ENCODE data around the gene MRC2. TPM values are rescaled to one million over a fixed set of nuclear protein-coding genes. Genes with fewer than 3 reads are reported as not detected.
A peak's percentile ranks its signal among the peaks of the same experiment; 100 is the strongest.
"Not testable (repeated sequence)": the region's sequence is repeated elsewhere in the genome, so short reads cannot be mapped to it uniquely, and the experiment has no call there.

Gene MRC2, protein sequence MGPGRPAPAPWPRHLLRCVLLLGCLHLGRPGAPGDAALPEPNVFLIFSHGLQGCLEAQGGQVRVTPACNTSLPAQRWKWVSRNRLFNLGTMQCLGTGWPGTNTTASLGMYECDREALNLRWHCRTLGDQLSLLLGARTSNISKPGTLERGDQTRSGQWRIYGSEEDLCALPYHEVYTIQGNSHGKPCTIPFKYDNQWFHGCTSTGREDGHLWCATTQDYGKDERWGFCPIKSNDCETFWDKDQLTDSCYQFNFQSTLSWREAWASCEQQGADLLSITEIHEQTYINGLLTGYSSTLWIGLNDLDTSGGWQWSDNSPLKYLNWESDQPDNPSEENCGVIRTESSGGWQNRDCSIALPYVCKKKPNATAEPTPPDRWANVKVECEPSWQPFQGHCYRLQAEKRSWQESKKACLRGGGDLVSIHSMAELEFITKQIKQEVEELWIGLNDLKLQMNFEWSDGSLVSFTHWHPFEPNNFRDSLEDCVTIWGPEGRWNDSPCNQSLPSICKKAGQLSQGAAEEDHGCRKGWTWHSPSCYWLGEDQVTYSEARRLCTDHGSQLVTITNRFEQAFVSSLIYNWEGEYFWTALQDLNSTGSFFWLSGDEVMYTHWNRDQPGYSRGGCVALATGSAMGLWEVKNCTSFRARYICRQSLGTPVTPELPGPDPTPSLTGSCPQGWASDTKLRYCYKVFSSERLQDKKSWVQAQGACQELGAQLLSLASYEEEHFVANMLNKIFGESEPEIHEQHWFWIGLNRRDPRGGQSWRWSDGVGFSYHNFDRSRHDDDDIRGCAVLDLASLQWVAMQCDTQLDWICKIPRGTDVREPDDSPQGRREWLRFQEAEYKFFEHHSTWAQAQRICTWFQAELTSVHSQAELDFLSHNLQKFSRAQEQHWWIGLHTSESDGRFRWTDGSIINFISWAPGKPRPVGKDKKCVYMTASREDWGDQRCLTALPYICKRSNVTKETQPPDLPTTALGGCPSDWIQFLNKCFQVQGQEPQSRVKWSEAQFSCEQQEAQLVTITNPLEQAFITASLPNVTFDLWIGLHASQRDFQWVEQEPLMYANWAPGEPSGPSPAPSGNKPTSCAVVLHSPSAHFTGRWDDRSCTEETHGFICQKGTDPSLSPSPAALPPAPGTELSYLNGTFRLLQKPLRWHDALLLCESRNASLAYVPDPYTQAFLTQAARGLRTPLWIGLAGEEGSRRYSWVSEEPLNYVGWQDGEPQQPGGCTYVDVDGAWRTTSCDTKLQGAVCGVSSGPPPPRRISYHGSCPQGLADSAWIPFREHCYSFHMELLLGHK (N-terminal part only)
- total RNA-seq: 40.0 TPM

- DNase-seq (ENCODE audit: low spot score): peak; percentile 73
These were observed at the start of gene MRC2 for GRCh38 chr17:62627219-62627903. Gene MRC2, plus strand, starts transcription at chr17:62627670. Its CDS starts 133 bp downstream, at chr17:62627803.

DNA sequence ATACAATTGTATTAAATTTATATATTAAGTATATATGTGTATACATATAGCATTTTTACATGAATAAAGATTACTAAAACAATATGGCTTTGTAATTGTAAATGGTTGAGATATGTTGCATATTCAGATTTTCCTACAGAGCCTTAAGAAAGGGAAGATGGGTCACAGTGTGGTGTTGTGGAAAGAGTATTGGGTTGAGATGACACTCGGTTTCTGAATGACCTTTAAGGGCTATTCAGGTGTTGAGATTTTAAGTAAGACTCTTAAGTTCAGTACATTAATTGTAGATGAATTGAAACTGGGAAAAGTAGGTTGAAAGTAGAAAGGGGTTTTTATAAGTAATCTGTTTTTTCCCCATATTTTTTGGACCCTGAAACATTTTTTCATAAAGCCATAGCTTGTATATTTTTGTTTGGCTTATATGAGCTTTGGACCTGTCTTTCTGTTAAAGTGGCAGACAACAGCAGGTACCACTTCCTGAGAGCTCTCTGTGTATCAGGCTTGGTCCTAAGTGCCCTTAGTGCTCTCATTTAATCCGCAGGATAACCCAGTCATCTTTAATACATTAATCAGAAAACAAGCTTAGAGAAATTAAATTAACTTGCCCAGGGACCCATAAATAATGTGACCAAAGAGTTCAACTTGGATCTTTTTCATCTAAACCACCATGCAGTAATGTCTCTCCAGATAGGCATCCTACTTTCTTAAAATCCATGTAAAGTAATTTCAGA lies 48.5 kb upstream of the MRC2 start:
- no peak for DNase-seq (ENCODE audit: low spot score)

- no peak for DNase-seq (ENCODE audit: low spot score)
These were observed 46.5 kb upstream of the MRC2 start for GRCh38 chr17:62580947-62581346.

DNA sequence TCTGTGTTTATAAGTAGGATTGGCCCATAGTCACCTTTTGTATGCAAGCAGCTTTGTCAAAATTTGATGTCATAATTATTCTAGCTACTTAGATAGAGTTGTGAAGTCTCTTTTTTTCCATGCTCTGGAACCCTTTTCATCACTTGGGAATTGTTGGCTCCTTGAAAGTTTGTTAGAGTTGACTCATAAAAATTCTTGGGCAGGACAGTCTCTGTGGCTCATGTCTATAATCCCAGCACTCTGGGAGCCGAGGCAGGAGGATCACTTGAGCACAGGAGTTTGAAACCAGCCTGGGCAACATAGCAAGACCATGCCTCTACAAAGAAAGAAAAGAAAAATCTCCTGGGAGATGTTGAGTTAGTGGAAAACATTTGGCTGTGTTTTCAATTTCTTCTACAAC lies 45.7 kb upstream of the MRC2 start:
- DNase-seq (ENCODE audit: low spot score): no peak

- DNase-seq (ENCODE audit: low spot score): no peak
These were observed 39.9 kb upstream of the MRC2 start for GRCh38 chr17:62587554-62587953.

DNA sequence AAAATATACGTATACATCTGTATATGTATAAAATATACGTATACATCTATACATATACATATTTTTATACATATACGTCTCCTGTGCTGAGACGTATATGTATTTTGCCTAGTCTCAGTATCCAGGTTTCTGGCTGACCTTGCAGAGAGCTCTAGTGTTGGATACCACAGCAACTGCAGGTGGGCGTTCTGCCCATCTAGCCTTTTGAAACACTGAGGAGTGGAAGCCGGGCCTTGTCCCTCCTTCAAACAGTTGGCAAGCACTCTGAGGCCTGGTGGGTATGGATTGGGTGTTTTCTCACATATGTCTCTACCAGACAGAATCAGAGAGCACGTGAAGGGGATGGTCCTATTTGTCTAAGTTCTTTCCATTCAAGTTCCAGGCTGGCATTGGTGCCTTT lies 39.4 kb upstream of the MRC2 start:
- DNase-seq (ENCODE audit: low spot score): no peak

DNA sequence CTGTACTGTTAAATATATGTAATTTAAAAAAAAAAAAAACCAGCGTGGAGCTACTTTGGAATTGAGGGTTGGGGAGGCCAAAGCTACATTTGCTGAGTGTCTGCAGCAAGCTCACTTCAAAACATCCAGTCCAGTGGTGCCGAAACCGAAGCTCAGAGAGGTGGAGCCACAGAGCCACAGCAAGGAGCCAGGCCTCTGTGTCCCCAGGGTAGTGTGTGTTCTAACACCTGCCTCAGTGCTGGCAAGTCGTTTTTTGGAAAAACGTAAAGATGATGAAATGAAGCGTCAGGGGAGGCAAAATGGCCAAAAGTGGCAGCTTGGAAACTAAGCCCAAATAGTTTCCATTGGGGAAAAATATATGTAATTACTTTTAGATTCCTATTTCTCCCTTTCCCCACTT lies 36.1 kb upstream of the MRC2 start:
- no peak for DNase-seq (ENCODE audit: low spot score)

GRCh38 chr17:62591822-62592221 lies 35.6 kb upstream of the MRC2 start:
- DNase-seq (ENCODE audit: low spot score): not testable (repeated sequence)

DNA sequence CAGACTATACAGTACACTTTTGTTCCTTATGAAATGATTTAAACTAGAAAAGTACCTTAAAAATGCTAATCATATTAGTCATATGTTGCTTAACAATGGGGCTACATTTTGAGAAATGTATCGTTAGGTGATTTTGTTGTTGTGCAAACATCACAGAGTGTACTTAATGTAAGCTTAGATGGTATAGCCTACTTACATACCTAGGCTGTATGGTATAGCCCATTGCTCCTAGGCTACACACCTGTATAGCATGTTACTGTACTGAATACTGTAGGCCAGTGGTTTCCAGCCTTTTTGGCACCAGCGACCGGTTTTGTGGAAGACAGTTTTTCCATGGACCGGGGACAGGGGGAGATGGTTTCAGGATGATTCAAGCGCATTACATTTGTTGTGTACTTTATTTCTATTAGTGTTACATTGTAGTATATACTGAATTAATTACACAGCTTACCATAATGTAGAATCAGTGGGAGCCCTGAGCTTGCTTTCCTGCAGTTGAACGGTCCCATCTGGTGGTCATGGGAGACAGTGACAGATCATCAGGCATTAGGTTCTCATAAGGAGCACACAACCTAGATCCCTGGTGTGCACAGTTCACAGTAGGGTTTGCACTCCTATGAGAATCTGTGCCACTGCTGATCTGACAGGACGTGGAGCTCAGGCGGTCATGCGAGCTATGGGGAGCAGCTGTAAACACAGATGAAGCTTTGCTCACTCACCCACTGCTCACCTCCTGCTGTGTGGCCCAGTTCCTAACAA lies 35.0 kb upstream of the MRC2 start:
- DNase-seq (ENCODE audit: low spot score): no peak

GRCh38 chr17:62595484-62595883 lies 32.0 kb upstream of the MRC2 start:
- no peak for DNase-seq (ENCODE audit: low spot score)

DNA sequence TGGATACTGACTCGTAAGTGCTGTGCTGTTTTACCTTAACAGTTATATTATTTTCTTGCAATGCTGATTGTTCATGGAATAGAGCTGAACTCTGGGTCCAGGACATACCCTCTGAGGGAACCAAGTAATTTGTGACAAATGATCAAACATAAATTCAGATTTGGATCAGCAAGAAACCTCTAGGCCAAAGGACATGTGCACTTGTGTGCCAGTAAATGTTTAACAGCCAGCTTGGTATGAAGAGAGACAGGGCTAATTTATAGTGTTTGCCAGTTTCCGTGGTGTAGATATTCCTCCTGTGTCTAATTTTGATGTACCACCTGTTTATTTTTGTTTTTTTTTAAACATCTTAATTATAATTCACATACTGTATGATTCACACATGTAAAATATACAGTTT lies 30.8 kb upstream of the MRC2 start:
- DNase-seq (ENCODE audit: low spot score): no peak

- DNase-seq (ENCODE audit: low spot score): no peak
These were observed 30.3 kb upstream of the MRC2 start for GRCh38 chr17:62597150-62597549.

DNA sequence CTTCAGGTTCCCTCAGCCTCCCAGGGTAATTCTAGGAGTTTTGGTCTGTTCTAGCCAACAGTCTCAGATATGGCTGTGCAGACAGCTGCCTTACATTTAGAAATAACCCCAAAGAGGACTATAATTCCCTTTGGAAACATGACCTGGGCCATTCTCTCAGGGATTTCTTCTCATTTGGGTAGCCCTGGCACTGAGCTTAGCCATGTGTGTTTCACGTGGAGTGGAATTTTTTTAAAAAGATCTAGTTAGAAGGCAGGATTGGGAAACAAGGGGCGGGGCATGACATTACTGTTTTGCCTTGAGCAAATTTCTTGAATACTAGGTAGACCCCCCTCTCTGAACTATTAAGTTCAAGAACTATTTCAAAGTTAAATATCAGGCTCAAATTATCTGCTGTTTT lies 29.6 kb upstream of the MRC2 start:
- no peak for DNase-seq (ENCODE audit: low spot score)

DNA sequence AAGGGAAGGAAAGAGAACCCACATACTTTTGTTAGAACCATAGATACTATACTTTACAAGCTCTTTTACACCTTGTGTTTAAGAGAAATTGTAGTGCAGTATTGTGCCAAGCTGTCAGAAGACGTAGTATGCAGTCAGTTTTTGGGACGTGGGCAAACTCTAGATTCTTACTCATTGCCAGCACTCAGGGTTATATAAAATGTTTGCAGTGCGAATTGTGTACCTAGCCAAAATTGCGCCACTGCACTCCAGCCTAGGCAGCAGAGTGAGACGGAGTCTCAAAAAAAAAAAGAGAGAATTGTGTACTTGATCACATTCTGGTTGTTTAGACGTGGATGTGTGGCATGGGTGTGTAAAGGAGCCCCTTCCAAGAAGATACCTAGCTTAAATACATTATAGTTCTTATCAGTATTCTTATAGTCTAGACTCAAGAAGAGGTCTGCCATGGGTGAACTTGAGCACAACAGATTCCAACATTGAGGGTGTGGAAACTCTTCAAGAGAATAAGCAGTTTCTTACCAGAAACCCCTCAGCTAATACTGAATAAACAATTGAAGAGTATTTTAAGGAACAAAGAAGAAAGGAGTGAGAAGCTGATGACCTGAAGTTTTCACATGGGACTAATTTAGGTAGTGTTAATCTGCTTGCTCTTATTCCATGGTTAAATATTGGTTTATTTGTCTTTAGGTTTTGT lies 27.4 kb upstream of the MRC2 start:
- DNase-seq (ENCODE audit: low spot score): no peak

- DNase-seq (ENCODE audit: low spot score): no peak
These were observed 26.7 kb upstream of the MRC2 start for GRCh38 chr17:62600805-62601204.

DNA sequence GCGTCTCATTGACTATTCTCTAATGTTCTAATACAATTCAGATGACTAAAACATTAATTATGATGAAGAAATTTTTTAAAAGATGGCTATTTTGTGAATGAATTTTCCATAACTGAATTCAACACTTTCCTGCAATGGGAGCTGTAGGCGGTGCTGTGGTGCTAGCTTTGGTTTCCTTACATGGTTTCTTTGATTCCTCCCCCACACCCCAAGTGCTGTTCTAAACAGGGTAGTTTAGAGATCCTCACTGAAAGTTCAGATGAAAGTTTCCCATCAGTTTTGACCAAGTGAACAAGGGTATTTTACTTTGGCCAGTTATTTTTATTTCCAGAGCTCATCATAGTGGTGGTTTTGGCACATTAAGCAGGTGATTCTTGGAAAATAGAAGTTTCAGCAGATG lies 26.0 kb upstream of the MRC2 start:
- no peak for DNase-seq (ENCODE audit: low spot score)

- not testable (repeated sequence) for DNase-seq (ENCODE audit: low spot score)
These were observed 23.7 kb upstream of the MRC2 start for GRCh38 chr17:62603783-62604182.

DNA sequence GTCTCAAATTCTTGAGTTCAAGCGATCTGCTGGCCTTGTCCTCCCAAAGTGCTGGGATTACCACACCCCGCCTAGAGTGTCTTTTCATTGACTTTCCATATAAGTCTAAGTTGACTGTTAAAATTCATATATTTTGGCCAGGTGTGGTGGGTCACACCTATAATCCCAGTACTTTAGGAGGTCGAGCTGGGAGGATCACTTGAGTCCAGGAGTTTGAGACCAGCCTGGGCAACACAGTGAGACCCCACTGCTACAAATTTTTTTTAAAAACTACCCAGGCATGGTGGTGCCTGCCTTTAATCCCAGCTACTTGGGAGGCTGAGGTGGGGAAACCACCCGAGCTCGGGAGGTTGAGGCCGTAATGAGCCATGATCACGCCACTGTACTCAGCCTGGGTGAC lies 21.9 kb upstream of the MRC2 start:
- no peak for DNase-seq (ENCODE audit: low spot score)

GRCh38 chr17:62611292-62611691 lies 16.2 kb upstream of the MRC2 start:
- no peak for DNase-seq (ENCODE audit: low spot score)

Data from ureter (tissue), 1 donor.